ENCODE measurements around the gene LAMTOR3. TPM values are rescaled to one million over a fixed set of nuclear protein-coding genes. Genes with fewer than 3 reads are reported as not detected.

Gene LAMTOR3
- polyA plus RNA-seq, 3 donors: 83.4 to 93.4 (median 86.4) TPM

GRCh38 chr4:99875071-99875470 is 19.2 kb downstream of the LAMTOR3 start:
- DNase-seq: no peak

GRCh38 chr4:99872570-99872969 is 21.7 kb downstream of the LAMTOR3 start:
- DNase-seq: no peak

GRCh38 chr4:99868126-99868596 is 26.1 kb downstream of the LAMTOR3 start:
- no peak for DNase-seq

GRCh38 chr4:99863804-99864203 is 30.4 kb downstream of the LAMTOR3 start:
- no peak for DNase-seq

GRCh38 chr4:99861120-99861905 is 32.9 kb downstream of the LAMTOR3 start:
- no peak for DNase-seq

GRCh38 chr4:99860521-99860920 is 33.7 kb downstream of the LAMTOR3 start:
- no peak for DNase-seq

- no peak for DNase-seq
Measured at GRCh38 chr4:99859618-99860017, 34.6 kb downstream of the LAMTOR3 start.

- no peak for DNase-seq
Measured at GRCh38 chr4:99857307-99857706, 36.9 kb downstream of the LAMTOR3 start.

GRCh38 chr4:99856166-99856565 is 38.1 kb downstream of the LAMTOR3 start:
- no peak for DNase-seq

GRCh38 chr4:99855678-99856077 is 38.5 kb downstream of the LAMTOR3 start:
- DNase-seq: no peak

GRCh38 chr4:99853999-99854398 is 40.2 kb downstream of the LAMTOR3 start:
- DNase-seq: no peak

- no peak for DNase-seq
Measured at GRCh38 chr4:99853190-99853589, 41.0 kb downstream of the LAMTOR3 start.

- DNase-seq: no peak
Measured at GRCh38 chr4:99852199-99852749, 42.0 kb downstream of the LAMTOR3 start.

GRCh38 chr4:99848591-99849001 is 45.6 kb downstream of the LAMTOR3 start:
- no peak for DNase-seq

GRCh38 chr4:99847362-99847976 is 46.8 kb downstream of the LAMTOR3 start:
- DNase-seq: no peak

- no peak for DNase-seq
Measured at GRCh38 chr4:99846891-99847290, 47.3 kb downstream of the LAMTOR3 start.

GRCh38 chr4:99845708-99846469 is 48.3 kb downstream of the LAMTOR3 start:
- DNase-seq: no peak

GRCh38 chr4:99845179-99845578 is 49.0 kb downstream of the LAMTOR3 start:
- no peak for DNase-seq

GRCh38 chr4:99844048-99844447 is 50.2 kb downstream of the LAMTOR3 start:
- no peak for DNase-seq

GRCh38 chr4:99843413-99843812 is 50.8 kb downstream of the LAMTOR3 start:
- DNase-seq: no peak

- DNase-seq: no peak
Measured at GRCh38 chr4:99841129-99841528, 53.1 kb downstream of the LAMTOR3 start.

GRCh38 chr4:99838927-99839326 is 55.3 kb downstream of the LAMTOR3 start:
- no peak for DNase-seq

Data from renal pelvis (tissue), 4 donors.